OCI-M1 (cell line): ENCODE results near the gene ZNF136.
A peak's percentile ranks its signal among the peaks of the same experiment; 100 is the strongest.

Source experiments
- DNase-seq: peaks from one replicate; lab custom pipeline; 2025; lab: John Stamatoyannopoulos, UW

The ZNF136 gene

DNA sequence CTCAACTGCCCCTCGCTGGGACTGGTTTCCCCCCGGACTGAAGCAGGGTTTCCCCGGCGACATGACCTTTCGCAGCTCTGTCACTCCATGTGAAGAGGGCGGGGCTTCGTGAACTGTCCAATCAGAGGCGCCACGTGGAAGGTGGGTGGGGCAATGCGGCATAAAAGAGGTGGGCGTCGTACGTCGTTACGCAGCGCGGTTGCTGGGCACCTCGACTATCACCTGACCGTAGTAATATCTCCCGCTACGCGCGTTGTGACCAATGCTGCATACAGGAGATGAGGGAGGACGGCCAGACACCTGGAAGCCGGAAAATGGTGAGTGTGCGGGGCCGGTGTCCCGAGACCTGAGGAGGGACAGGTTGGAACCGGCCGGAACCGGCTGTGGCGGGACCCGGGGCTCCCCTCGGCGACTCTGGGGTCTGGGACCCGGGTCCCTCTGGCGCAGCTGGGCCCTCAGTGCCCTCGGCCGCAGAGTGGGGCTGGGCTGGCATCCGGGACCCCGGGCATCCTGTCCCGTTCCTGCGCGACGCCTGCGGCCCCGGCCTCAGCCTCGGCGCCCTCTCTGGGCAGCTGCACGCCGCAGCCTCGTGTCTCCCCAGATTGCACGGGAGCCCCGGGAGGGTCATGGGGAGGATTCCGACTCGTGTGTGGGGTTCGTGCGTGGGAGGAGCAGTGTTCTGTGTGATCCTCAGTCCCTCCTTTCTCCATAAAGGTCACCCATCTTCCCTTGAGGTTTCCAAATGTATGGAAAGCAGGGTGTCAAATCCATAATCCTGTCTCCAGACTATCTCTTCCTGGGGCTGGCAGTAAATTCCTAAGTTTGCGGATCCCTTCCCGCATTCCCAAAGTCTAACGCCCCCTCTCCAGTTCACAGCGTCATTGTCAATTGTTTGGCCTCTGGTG, 32.2 kb downstream of the ZNF136 start:
- DNase-seq, result peak; percentile 83

DNA sequence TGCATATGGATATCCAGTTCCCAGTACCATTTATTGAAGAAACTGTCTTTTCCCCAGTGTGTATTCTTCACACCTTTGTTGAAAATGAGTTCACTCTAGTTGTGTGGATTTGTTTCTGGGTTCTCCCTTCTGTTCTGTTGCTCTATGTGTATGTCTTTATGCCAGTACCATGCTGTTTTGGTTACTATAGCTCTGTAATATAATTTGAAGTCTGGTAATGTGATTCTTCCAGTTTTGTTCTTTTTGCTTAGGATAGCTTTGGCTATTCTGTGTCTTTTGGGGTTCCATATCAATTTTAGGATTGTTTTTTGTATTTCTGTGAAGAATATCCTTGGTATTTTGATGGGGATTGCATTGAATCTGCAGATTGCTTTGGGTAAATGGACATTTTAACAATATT, 35.2 kb downstream of the ZNF136 start:
- DNase-seq, result no peak

DNA sequence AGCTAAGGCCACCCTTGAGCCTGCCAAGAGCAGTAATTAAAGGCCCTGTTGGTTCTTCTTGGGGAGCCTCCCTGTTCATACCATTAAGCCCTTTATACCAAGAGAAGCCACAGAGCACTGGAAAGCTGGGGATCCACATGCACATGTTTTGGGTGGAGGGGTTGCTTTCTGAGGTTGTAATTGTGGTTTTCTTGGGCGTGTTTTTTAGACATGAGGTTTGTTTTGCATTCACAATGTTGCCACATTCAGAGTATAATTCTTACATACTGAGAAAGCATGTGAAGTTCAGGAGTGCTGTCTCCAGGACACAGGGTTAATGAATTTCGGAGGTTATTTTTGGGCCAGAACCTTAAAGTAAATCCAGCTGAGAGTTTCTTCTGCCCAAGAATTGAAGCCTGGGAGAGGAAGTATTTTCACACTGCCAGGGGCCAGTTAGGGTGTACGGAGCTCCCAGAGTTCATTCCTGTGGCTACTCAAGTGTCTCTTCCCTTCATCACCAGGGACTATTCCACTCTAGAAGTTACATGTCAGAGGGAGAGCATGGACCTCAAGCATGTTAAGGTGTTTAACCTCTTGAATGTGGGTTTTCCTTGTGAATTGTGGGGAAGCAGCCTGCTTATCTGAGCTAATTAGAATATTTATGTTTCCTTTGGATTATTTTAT, 37.0 kb downstream of the ZNF136 start:
- no peak for DNase-seq

DNA sequence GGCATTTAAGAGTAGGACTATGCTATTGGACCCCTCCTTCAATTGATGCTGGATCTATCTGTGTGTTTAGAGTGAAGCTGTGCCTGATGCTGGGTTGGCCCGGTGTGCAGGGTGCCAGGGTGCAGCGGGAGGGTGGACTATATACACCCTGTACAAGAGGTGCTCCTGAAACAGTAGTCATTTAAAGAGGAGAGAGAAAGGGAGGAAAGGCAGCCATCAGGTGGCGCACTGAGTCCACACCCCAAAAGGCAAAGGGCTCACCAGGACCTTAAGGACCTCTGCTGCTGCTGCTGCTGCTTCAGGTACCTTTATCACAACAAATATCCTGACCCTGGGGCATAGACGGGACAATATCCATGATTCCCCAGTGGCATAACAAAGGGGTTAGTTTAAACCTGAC, 39.4 kb downstream of the ZNF136 start:
- peak; percentile 66 for DNase-seq

DNA sequence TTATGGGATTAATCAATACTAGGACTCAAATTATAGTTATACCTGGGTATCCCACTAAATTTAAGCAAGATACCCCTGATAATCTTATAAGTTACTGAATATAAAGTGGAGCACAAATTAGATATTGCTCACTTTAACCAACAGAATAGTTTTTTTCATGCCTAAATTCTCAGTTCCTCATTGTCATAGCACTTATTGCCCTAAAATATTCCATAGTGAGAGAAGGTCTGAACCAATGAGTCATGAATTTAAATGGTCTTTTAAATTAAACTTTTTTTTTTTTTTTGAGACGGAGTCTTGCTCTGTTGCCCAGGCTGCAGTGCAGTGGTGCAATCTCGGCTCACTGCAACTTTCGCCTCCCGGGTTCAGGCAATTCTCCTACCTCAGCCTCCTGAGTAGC, 42.4 kb downstream of the ZNF136 start:
- no peak for DNase-seq

DNA sequence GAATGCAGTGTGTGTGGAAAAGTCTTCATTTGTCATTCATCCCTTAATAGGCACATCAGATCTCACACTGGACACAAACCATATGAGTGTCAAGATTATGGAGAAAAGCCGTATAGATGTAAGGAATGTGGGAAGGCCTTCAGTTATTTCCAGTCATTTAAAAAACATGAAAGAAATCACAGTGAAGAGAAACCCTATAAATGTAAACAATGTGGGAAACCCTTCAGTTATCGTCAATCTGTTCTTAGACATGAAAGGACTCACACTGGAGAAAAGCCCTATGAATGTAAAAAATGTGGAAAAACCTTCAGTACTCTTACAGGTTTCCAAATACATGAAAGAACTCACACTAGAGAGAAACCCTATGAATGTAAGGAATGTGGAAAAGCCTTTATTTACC, 45.3 kb downstream of the ZNF136 start:
- peak; percentile 27 for DNase-seq

DNA sequence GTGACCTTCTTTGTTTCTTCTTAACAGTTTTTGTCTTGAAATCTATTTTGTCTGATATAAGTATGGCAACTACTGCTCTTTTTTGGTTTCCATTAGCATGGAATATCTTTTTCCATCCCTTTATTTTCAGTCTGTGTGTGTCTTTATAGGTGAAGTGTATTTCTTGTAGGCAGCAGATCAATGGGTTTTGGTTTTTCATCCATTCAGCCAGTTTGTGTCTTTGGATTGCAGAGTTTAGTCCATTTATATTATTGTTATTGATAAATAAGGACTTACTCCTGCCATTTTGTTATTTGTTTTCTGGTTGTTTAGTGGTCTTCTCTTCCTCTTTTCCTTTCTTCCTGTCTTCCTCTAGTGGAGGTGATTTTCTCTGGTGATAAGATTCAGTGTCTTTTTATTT, 54.4 kb downstream of the ZNF136 start:
- DNase-seq, result no peak

DNA sequence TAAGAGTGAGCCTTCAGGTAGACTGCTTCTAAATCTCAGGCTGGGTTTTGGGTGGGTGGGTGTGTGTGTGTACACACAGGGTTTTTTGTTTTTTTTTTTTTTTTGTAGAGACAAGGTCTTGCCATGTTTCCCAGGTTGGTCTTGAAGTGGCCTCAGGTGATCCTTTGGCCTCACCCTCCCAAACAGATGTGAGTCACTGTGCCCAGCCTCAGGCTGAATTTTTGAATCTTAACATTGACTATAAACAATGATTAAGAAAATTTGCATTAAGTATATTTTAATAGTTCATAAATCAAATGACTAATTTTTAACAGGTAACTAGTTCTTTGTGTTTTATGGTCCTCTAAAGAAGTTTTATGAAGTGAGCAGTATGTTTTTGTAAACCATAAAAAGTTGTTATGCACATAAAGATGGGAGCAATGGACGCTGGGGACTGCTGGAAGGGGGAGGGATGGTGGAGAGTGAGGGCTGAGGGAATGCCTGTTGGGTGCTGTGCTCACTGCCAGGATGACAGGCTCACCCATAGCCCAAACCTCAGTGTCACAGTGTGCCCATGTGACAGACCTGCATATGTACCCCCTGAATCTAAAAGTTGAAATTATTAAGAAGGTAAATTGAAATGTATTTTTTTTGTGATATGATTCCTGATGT, 60.2 kb downstream of the ZNF136 start:
- no peak for DNase-seq

DNA sequence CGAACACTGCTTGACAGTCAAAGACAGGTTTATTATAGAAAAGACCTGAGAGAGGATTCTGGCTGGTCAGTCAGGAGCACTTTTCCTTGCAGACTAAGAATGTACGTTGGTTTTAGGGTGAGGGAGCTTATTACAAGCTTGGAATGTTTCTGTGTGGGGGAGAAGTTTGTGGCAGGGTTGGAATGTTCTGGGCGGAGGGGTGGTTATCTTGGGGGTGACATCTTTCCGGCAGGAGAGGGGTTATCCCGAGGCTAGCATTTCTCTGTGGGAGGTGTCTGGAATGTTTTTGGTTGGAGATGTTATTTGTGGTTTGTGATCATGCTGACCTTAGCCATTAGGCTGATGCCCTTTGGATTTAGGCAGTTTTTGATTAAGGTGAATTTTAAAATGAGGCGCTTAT, 61.8 kb downstream of the ZNF136 start:
- no peak for DNase-seq

DNA sequence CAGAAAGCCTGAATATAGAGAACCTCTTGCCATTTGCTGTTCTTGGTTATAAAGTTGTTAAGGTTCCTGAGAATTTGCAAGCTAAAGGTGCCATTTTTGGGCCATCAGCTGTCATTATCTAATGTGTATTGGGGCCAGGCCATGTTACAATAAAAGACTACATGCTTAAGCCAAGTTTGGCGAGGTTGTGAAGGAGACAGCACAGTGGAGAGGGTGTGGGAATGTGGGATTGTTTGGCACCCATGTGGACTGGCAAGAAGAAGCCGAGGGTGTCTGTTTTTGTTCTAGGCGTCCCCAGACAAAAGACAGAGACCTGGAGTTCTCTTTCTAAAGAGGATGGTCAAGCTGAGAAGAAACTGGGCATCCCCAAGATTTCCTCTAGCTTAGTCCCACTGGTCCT, 67.1 kb downstream of the ZNF136 start:
- DNase-seq, result no peak

DNA sequence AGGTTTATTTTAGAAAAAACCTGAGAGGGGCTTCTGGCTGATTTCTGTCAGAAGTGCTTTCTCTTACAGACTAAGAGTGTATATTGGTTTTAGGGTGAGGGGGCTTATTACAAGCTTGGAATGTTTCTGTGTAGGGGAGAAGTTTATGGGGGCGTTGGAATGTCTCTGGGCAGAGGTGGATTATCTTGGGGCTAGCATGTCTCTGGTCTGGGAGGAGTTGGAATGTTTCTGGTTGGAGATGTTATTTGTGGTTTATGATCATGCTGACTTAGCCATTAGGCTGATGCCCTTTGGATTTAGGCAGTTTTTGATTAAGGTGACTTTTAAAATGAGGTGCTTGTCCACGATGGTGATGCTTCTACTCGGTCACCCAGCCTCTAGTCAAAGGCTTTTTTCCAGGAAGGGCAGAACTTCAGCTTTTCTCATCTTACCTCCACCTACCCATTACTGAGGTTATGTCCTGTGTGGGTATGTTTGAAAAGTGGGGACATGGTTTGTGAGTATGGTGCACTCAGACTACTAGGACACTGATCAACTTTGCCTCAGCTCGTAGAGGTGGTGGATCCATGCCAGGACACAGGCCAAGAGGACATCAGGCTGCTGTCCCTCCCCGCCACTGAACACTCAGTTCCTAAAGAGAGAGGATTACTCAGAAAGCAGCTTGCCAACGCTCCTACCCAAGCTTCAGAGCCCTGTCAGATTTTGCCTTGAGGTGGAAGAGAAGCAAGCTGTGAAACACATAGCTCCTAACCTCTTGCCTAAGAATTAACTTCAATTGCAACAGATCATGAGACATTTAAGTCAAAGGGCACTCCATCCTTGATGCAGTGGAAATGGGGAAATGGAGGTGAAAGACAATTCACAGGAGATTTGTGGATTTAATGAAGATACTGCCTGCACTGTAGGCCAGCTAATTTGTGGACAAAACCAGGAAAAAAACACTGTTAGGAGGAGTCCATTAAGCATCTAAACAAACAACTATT, 68.1 kb downstream of the ZNF136 start:
- DNase-seq, result no peak

DNA sequence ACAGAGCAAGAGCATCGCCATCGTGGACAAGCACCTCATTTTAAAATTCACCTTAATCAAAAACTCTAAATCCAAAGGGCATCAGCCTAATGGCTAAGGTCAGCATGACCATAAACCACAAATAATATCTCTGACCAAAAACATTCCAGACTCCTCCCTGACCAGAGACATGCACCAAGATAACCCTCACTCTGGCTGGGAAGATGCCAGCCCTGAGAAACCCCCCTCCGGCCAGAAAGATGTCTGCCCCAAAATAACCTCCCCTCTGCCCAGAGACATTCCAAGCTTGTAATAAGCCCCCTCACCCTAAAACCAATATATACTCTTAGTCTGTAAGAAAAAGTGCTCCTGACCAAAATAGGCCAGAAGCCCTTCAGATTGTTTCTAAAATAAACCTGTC, 70.1 kb downstream of the ZNF136 start:
- no peak for DNase-seq

DNA sequence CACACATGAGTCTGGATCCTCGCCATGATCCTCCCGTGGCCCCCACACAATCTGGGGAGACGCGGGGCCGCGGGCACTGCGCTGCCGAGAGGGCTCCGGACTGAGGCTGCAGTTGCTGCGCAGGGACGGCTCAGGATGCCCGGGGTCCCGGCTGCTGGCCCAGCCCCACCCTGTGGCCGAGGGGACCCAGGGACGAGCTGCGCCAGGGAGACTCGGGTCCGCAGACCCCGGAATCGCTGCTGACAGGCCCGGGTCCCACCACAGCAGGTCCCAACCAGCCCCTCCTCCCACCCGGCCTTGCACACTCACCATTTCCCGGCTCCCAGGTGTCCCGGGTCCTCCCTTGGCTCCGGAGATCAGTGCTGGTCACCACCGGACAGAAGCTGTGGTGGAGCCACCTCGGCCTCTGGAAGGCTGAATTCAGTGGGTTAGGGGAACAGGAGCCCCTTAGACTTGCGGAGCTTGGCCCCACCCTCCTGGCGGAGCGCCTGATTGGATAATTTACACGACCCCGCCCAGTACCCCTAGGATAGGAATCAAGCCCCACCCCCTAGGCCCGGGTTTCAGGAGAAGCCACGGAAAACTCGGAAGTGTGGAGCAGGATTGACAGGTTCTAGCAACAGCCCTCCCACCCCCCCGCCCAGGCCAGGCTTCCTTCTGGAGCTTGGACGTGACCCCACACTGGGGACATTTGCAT, 74.4 kb downstream of the ZNF136 start:
- no peak for DNase-seq
